IMR-90 (cell line): ENCODE data around the gene DDX42. TPM values are rescaled to one million over a fixed set of nuclear protein-coding genes. Genes with fewer than 3 reads are reported as not detected.

Experiments
- ATAC-seq: fragments of 200-7000 bp; cut with Tn5 transposase; 2 replicates; pipeline ENCODE4 v1.9.1; 2020; ENCODE audit warnings: low read depth, mild to moderate bottlenecking, moderate library complexity
- BruUV-seq: library from RNA; stranded (reverse); fragments of 400-500 nt; replicated peaks from 2 replicates; lab custom pipeline; 2021; lab: Mats Ljungman, UMichigan
- CTCF ChIA-PET: fragments of 300-600 bp; formaldehyde crosslinking; extraction: SDS; loops from one replicate; lab custom pipeline; 2021; ENCODE audit warnings: antibody characterized with exemption; lab: Yijun Ruan, JAX
- POLR2A ChIA-PET: fragments of 300-600 bp; sonication (Branson Sonifier 250); formaldehyde crosslinking; loops from one replicate; lab custom pipeline; 2022; ENCODE audit warnings: antibody characterized with exemption; ENCODE audit not compliant: unreplicated experiment; lab: Charles Lee
- DNase-seq: peaks from one replicate; pipeline ENCODE4 v3.0.0; 2013
- H2AFZ ChIP-seq: replicated peaks from 2 replicates; pipeline ENCODE3; 2013; ENCODE audit warnings: low read length, mild to moderate bottlenecking; ENCODE audit not compliant: poor library complexity
- H2AK5ac ChIP-seq: 2 replicates; pipeline ENCODE4 v1.6.1; 2013; ENCODE audit warnings: low read depth, low read length, inconsistent platforms
- H2AK9ac ChIP-seq: replicated peaks from 2 replicates; pipeline ENCODE3; 2013; ENCODE audit warnings: mild to moderate bottlenecking, low read depth, low read length, moderate library complexity; ENCODE audit not compliant: poor library complexity
- H2BK120ac ChIP-seq: 2 replicates; pipeline ENCODE4 v1.6.1; 2013; ENCODE audit warnings: low read depth, low read length, inconsistent platforms
- H2BK15ac ChIP-seq: 3 replicates; pipeline ENCODE4 v1.6.1; 2013; ENCODE audit warnings: low read depth, low read length, inconsistent platforms
- H2BK20ac ChIP-seq: 2 replicates; pipeline ENCODE4 v1.6.1; 2013; ENCODE audit warnings: low read depth, mild to moderate bottlenecking, inconsistent platforms, low read length, moderate library complexity
- H2BK5ac ChIP-seq: 2 replicates; pipeline ENCODE4 v1.6.1; 2013; ENCODE audit warnings: mild to moderate bottlenecking, low read depth, low read length, inconsistent platforms; ENCODE audit not compliant: poor library complexity, severe bottlenecking
- H3K14ac ChIP-seq: replicated peaks from 2 replicates; pipeline ENCODE4 v1.6.1; 2013; ENCODE audit warnings: low read depth, low read length, inconsistent platforms
- H3K18ac ChIP-seq: 2 replicates; pipeline ENCODE4 v1.6.1; 2013; ENCODE audit warnings: low read depth, low read length, control low read depth
- H3K23ac ChIP-seq: 2 replicates; pipeline ENCODE4 v1.6.1; 2013; ENCODE audit warnings: low read depth, low read length, inconsistent platforms
- H3K27ac ChIP-seq: 2 replicates; pipeline ENCODE4 v1.5.1; 2013; ENCODE audit warnings: mild to moderate bottlenecking, control low read depth, low read length; ENCODE audit not compliant: insufficient read depth
- H3K27me3 ChIP-seq: 2 replicates; pipeline ENCODE4 v1.6.1; 2013; ENCODE audit warnings: low read length; ENCODE audit not compliant: control insufficient read depth, insufficient read depth
- H3K36me3 ChIP-seq: 2 replicates; pipeline ENCODE4 v1.6.1; 2013; ENCODE audit warnings: low read length, mixed read lengths; ENCODE audit not compliant: control insufficient read depth, insufficient read depth
- H3K4ac ChIP-seq: 2 replicates; pipeline ENCODE4 v1.6.1; 2013; ENCODE audit warnings: low read depth, low read length, inconsistent platforms
- H3K4me1 ChIP-seq: 2 replicates; pipeline ENCODE4 v1.6.1; 2013; ENCODE audit warnings: low read length, mixed read lengths; ENCODE audit not compliant: control insufficient read depth, insufficient read depth
- H3K4me2 ChIP-seq: 2 replicates; pipeline ENCODE4 v1.6.1; 2013; ENCODE audit warnings: low read depth, mild to moderate bottlenecking, control low read depth, low read length, moderate library complexity
- H3K4me3 ChIP-seq: 2 replicates; pipeline ENCODE4 v1.5.1; 2013; ENCODE audit warnings: low read depth, mild to moderate bottlenecking, control low read depth, low read length, moderate library complexity; ENCODE audit not compliant: insufficient read depth
- H3K56ac ChIP-seq: 2 replicates; pipeline ENCODE4 v1.6.1; 2013; ENCODE audit warnings: low read length, inconsistent platforms; ENCODE audit not compliant: insufficient read depth; ENCODE audit errors: extremely low read depth
- H3K79me1 ChIP-seq, 2 experiments: 2 replicates each; pipeline ENCODE4 v1.6.1; 2013; ENCODE audit warnings: low read length in 2 of 2, inconsistent platforms in 1 of 2, low read depth in 1 of 2
- H3K9ac ChIP-seq: 2 replicates; pipeline ENCODE4 v1.6.1; 2013; ENCODE audit warnings: low read depth, low read length, control low read depth
- H3K9me1 ChIP-seq: 2 replicates; pipeline ENCODE4 v1.6.1; 2013; ENCODE audit warnings: low read length, inconsistent platforms; ENCODE audit not compliant: insufficient read depth
- H3K9me3 ChIP-seq: 2 replicates; pipeline ENCODE4 v1.6.1; 2013; ENCODE audit warnings: low read length; ENCODE audit not compliant: control insufficient read depth, insufficient read depth
- H4K20me1 ChIP-seq: 2 replicates; pipeline ENCODE4 v1.6.1; 2013; ENCODE audit warnings: low read length, inconsistent platforms; ENCODE audit not compliant: insufficient read depth
- H4K5ac ChIP-seq: 2 replicates; pipeline ENCODE4 v1.6.1; 2013; ENCODE audit warnings: mild to moderate bottlenecking, low read depth, low read length, control low read depth
- H4K8ac ChIP-seq, 2 experiments: 2 replicates each; pipeline ENCODE4 v1.6.1; 2013; ENCODE audit warnings: low read depth in 2 of 2, low read length in 2 of 2, control low read depth in 1 of 2, inconsistent platforms in 1 of 2
- H4K91ac ChIP-seq: 2 replicates; pipeline ENCODE4 v1.6.1; 2013; ENCODE audit warnings: low read depth, low read length, inconsistent platforms; ENCODE audit not compliant: insufficient read depth
- CEBPB ChIP-seq: IDR thresholded peaks from 2 replicates; pipeline ENCODE4 v1.6.1; 2012; ENCODE audit warnings: low read depth, low read length, improper control_type of control experiment
- CHD1 ChIP-seq: IDR thresholded peaks from 2 replicates; pipeline ENCODE4 v1.6.1; 2012; ENCODE audit warnings: low read depth, low read length, improper control_type of control experiment
- FOS ChIP-seq: fragments of 150-350 bp; IDR thresholded peaks from 2 replicates; pipeline ENCODE4 v1.6.1; 2016; ENCODE audit warnings: low read depth, low read length
- MAZ ChIP-seq: IDR thresholded peaks from 2 replicates; pipeline ENCODE4 v1.6.1; 2012; ENCODE audit warnings: low read depth, mild to moderate bottlenecking, low read length, improper control_type of control experiment, moderate library complexity, borderline replicate concordance
- MXI1 ChIP-seq: IDR thresholded peaks from 2 replicates; pipeline ENCODE4 v1.6.1; 2012; ENCODE audit warnings: low read depth, mild to moderate bottlenecking, low read length, moderate library complexity, borderline replicate concordance
- NFE2L2 ChIP-seq: fragments of 150-350 bp; IDR thresholded peaks from 2 replicates; pipeline ENCODE4 v1.6.1; 2016; ENCODE audit warnings: low read depth, mild to moderate bottlenecking, low read length
- POLR2A ChIP-seq: IDR thresholded peaks from 2 replicates; pipeline ENCODE4 v1.6.1; 2012; ENCODE audit warnings: mild to moderate bottlenecking, low read depth, low read length
- RAD21 ChIP-seq: IDR thresholded peaks from 2 replicates; pipeline ENCODE4 v1.6.1; 2012; ENCODE audit warnings: low read length, improper control_type of control experiment
- RFX5 ChIP-seq: IDR thresholded peaks from 2 replicates; pipeline ENCODE4 v1.8.0; 2012; ENCODE audit warnings: low read depth, mild to moderate bottlenecking, low read length, moderate library complexity
- WGBS, 2 experiments: methylation state at CpG; one replicate each; pipeline versions ENCODE4 v1.1.5 to v1.1.7; 2013; ENCODE audit warnings: missing lambda C conversion rate in 2 of 2; ENCODE audit not compliant: insufficient read length in 1 of 2; ENCODE audit errors: extremely low coverage in 2 of 2; 5-methylcytosine and 5-hydroxymethylcytosine counted together
- dilution Hi-C: fragments of 300-500 bp; cut with HindIII; formaldehyde crosslinking; loops from one replicate; pipeline ENCODE4 v1.14.3; 2018; ENCODE audit warnings: low sequenced_read_pairs; ENCODE audit not compliant: unreplicated experiment
- in situ Hi-C: fragments of 300-500 bp; cut with MboI; formaldehyde crosslinking; loops from 3 replicates; pipeline ENCODE4 v1.14.3; 2019; ENCODE audit warnings: low sequenced_read_pairs, inconsistent platforms, mixed read lengths
- intact Hi-C: fragments of 100-400 bp; cut with micrococcal nuclease; formaldehyde crosslinking; loops from 2 replicates; pipeline ENCODE4 v1.10.0; 2022
- polyA plus RNA-seq, 3 experiments: library from polyadenylated mRNA; depleted of rRNA; stranded (reverse); fragments of >200 nt; gene quantifications; 2 replicates each; pipeline ENCODE4 v1.2.3, GENCODE V29; 2012; ENCODE audit warnings: low replicate concordance in 1 of 3
- total RNA-seq: library from RNA; depleted of rRNA; stranded (reverse); fragments of >200 nt; gene quantifications from 2 replicates; pipeline ENCODE4 v1.2.3, GENCODE V29; 2012

DDX42 gene
- total and polyA plus RNA-seq, 2 of the 4 experiments (the other 2 are of a cell fraction): 75.8 to 91.5 TPM

- TF ChIP-seq NFE2L2 (no peak), MXI1 (no peak), CHD1 (no peak)
Observed at GRCh38 chr17:63835167-63835720, 61.3 kb downstream of the DDX42 start (continued).

DNA sequence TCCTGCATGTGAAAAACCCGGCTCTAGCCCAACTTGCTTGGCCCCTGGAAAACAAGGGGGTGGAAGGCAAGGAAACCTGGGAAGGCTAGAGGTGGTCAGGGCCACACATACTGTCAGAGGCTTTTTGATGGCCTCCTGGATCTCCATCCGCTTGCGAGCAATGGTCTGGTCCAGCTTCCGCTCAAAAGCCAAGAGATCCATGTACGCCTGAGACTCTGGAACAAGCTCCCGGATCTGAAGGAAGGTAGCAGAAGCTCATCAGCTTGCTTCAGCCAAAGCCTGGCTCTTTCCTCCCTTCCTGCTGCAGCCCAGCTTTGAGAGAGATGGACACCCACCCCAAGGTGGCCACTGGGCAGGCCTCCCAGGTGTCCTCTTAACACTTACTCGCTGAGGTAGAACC lies 62.8 kb downstream of the DDX42 start:
- no peaks in the 10 kb centered on the region for H3K27me3 ChIP-seq
- no peak overlapping the region for H4K5ac ChIP-seq
- dilution Hi-C loops (no loop called here), in situ Hi-C loops (no loop called here), intact Hi-C loops (no loop called here)
- no peak overlapping the region for H2BK15ac ChIP-seq
- H3K9ac ChIP-seq: no peak overlapping the region
- no peak overlapping the region for H3K14ac ChIP-seq
- H3K9me1 ChIP-seq: peaks cover 12% of the 10 kb centered on the region
- ChIA-PET POLR2A (interaction anchor here (0.5 kb wide), 1 partner anchor 8 kb away, joined by 3 read pairs; no protein-coding TSS in a partner anchor), CTCF (no interaction called here)
- H3K4me3 ChIP-seq: no peak overlapping the region
- H2AK5ac ChIP-seq: no peak overlapping the region
- no peak overlapping the region for H2AFZ ChIP-seq
- no peak for ATAC-seq
- no peak overlapping the region for H4K91ac ChIP-seq
- no peak overlapping the region for H3K27ac ChIP-seq
- H4K8ac ChIP-seq: no peak overlapping the region
- no peak for DNase-seq
- no TSS peak for BruUV-seq
- no peak overlapping the region for H3K56ac ChIP-seq
- H3K36me3 ChIP-seq: peaks cover 43% of the 10 kb centered on the region
- TF ChIP-seq MAZ (no peak), CEBPB (no peak), FOS (no peak), CHD1 (no peak), POLR2A (no peak), RAD21 (no peak), RFX5 (no peak)
- H3K18ac ChIP-seq: no peak overlapping the region
- H2BK20ac ChIP-seq: no peak overlapping the region
- peaks cover 56% of the 10 kb centered on the region for H4K20me1 ChIP-seq
- no peak overlapping the region for H3K4me2 ChIP-seq
- peaks cover 21% of the 10 kb centered on the region for H3K4me1 ChIP-seq
- H2AK9ac ChIP-seq: no peak overlapping the region
- H2BK5ac ChIP-seq: no peak overlapping the region
- H3K23ac ChIP-seq: no peak overlapping the region
- H3K4ac ChIP-seq: no peak overlapping the region
- 98% methylated on average over 6 of the region's 7 CpGs; no CpG with 5 or more reads in 1 of the 2 experiments for WGBS, 2 experiments
- H3K79me1 ChIP-seq: peaks cover 12 to 82% of the 10 kb centered on the region in 2 experiments; a peak in 3 of 4 replicates
- no peaks in the 10 kb centered on the region for H3K9me3 ChIP-seq
- no peak overlapping the region for H2BK120ac ChIP-seq
